Nephron (organoid): ENCODE results near the gene UBAC2.
A peak's percentile ranks its signal among the peaks of the same experiment; 100 is the strongest.

ENCODE experiments used
- H3K27ac Mint-ChIP-seq, 3 experiments: 2 replicates each; pipeline ENCODE4 v1.8.0; 2020; ENCODE audit warnings: mixed read lengths in 3 of 3, mild to moderate bottlenecking in 2 of 3, moderate library complexity in 1 of 3
- H3K27me3 Mint-ChIP-seq: 2 replicates; pipeline ENCODE4 v1.8.0; 2021; ENCODE audit warnings: low read depth, mild to moderate bottlenecking, moderate library complexity, mixed read lengths
- H3K36me3 Mint-ChIP-seq: 2 replicates; pipeline ENCODE4 v1.8.0; 2020; ENCODE audit warnings: low read depth, mixed read lengths
- H3K4me1 Mint-ChIP-seq: 2 replicates; pipeline ENCODE4 v1.8.0; 2020; ENCODE audit warnings: mixed read lengths
- H3K4me3 Mint-ChIP-seq, 3 experiments: 2 replicates each; pipeline ENCODE4 v1.8.0; 2020; ENCODE audit warnings: mild to moderate bottlenecking in 3 of 3, mixed read lengths in 3 of 3, moderate library complexity in 2 of 3
- H3K9me3 Mint-ChIP-seq: 2 replicates; pipeline ENCODE4 v1.8.0; 2020; ENCODE audit warnings: mixed read lengths
- TF ChIP-seq, protein P1 (sequence below), 3 experiments: fragments of 200-600 bp; sonication (generic); IDR thresholded peaks; one replicate each; pipeline ENCODE4 v1.5.0; 2021; ENCODE audit warnings: antibody characterized with exemption in 3 of 3; ENCODE audit not compliant: unreplicated experiment in 3 of 3

The UBAC2 gene

DNA sequence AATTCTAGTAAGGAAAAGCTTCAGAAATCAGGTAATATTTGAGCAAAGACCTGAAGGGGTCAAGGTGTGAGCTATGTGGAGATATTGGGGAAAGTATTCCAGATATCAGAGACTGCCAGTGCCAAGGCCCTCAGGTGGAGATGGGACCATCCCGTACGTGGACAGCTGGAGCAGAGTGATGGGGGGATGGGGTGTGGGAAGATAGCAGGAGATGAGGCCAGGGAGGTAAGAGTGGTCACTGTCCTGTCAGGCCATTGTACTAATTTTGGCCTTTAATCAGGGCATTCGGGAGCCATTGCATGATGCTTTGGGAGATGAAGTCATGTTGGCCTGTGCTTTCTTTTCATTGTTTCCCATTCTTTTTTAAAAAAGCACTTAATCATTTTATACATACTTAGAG, 70.6 kb downstream of the UBAC2 start:
- Mint-ChIP-seq H3K4me1 (no peaks in the 10 kb centered on the region), H3K4me3 (no peak overlapping the region), H3K36me3 (peaks cover 22% of the 10 kb centered on the region), H3K9me3 (no peaks in the 10 kb centered on the region), H3K27ac (peak overlapping the region in 1 of 3 experiments; percentile 6), H3K27me3 (no peaks in the 10 kb centered on the region)
- TF ChIP-seq, protein P1, sequence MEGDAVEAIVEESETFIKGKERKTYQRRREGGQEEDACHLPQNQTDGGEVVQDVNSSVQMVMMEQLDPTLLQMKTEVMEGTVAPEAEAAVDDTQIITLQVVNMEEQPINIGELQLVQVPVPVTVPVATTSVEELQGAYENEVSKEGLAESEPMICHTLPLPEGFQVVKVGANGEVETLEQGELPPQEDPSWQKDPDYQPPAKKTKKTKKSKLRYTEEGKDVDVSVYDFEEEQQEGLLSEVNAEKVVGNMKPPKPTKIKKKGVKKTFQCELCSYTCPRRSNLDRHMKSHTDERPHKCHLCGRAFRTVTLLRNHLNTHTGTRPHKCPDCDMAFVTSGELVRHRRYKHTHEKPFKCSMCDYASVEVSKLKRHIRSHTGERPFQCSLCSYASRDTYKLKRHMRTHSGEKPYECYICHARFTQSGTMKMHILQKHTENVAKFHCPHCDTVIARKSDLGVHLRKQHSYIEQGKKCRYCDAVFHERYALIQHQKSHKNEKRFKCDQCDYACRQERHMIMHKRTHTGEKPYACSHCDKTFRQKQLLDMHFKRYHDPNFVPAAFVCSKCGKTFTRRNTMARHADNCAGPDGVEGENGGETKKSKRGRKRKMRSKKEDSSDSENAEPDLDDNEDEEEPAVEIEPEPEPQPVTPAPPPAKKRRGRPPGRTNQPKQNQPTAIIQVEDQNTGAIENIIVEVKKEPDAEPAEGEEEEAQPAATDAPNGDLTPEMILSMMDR (IDR thresholded peaks at IDR 0.05; ENCODE audit: unreplicated experiment in 3 of 3): no peak

DNA sequence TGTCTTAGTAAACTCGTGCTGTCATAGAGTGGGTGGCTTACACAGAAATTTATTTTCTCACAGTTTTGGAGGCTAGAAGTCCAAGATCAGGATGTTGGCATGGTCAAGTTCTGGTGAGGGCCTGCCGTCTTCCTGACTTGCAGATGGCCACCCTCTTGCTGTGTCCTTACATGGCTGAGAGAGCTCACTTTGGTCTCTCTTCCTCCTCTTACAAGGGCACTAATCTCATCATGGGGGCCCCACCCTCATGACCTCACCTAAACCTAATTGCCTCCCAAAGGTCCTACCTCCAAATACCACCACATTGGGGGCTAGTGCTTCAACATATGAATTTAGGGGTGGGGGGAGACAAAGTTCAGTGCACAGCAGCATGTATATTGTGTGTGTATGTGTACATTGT, 71.8 kb downstream of the UBAC2 start:
- H3K9me3 Mint-ChIP-seq: no peaks in the 10 kb centered on the region
- H3K36me3 Mint-ChIP-seq: peaks cover 22% of the 10 kb centered on the region
- H3K4me3 Mint-ChIP-seq: no peak overlapping the region
- no peaks in the 10 kb centered on the region for H3K4me1 Mint-ChIP-seq
- H3K27me3 Mint-ChIP-seq: no peaks in the 10 kb centered on the region
- no peak overlapping the region for H3K27ac Mint-ChIP-seq
- TF ChIP-seq, protein P1 (IDR thresholded peaks at IDR 0.05; ENCODE audit: unreplicated experiment in 3 of 3): no peak

DNA sequence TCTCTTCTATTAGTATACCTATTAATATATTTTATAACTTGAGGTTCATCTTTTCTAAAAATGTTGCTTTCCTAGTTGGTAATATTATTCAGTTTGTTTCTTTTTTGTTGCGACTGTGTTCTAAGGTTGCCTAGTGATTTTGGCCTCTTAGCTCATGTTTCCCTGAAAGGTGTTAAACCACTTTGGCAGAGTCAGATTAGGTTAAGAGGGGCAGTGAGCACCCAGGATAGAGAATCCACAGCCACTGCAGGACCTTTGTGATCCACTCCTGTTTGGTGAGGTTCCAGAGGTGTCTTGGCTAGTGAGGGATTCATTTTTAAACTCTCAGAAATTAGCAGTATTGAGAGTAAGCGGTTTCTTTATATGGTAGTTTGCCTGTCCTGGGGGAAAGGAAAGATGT, 72.5 kb downstream of the UBAC2 start:
- H3K4me3 Mint-ChIP-seq: no peak overlapping the region
- no peaks in the 10 kb centered on the region for H3K27me3 Mint-ChIP-seq
- TF ChIP-seq, protein P1 (IDR thresholded peaks at IDR 0.05; ENCODE audit: unreplicated experiment in 3 of 3): no peak
- no peaks in the 10 kb centered on the region for H3K4me1 Mint-ChIP-seq
- no peaks in the 10 kb centered on the region for H3K9me3 Mint-ChIP-seq
- peaks cover 26% of the 10 kb centered on the region for H3K36me3 Mint-ChIP-seq
- no peak overlapping the region for H3K27ac Mint-ChIP-seq

DNA sequence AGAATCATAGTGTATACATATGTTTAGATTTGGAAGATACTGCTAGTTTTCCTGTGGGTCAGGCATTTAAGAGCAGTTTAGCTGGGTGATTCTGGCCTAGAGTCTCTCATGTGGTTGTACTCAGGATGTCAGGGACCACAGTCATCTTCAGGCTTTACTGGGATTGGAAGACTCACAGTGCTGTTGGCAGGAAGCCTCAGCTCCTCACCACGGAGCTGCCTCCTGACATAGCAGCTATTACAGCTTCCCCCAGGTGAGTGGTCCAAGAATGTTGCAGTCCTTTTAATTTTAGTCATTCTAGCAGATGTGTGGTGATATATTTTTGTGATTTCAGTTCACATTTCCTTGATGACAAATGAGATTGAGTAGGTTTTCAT, 74.4 kb downstream of the UBAC2 start:
- Mint-ChIP-seq H3K27ac (no peak overlapping the region), H3K4me1 (no peaks in the 10 kb centered on the region), H3K4me3 (no peak overlapping the region), H3K27me3 (no peaks in the 10 kb centered on the region), H3K36me3 (peaks cover 28% of the 10 kb centered on the region), H3K9me3 (no peaks in the 10 kb centered on the region)
- TF ChIP-seq, protein P1 (IDR thresholded peaks at IDR 0.05; ENCODE audit: unreplicated experiment in 3 of 3): no peak

DNA sequence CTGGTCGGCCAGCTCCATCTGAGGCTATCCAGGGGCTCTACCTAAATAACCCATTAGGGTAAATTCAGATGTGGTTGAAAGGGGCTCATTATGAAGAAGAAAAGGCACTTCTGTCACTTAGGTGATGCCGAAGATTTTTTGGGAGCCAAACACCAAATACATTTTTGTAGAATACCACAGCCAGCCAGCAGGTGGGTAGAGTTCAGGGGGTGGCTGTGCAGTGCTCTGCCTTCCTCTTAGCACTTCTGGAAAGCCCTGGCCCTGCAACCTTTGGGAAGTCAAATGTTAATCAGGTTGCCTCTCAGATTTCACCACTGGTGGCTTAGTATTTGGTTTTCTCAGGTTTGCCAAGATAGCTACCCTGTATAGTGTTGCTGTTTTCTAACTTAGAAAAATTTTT, 76.1 kb downstream of the UBAC2 start:
- TF ChIP-seq, protein P1 (IDR thresholded peaks at IDR 0.05; ENCODE audit: unreplicated experiment in 3 of 3): no peak
- H3K4me3 Mint-ChIP-seq: no peak overlapping the region
- peaks cover 3% of the 10 kb centered on the region for H3K4me1 Mint-ChIP-seq
- H3K27me3 Mint-ChIP-seq: no peaks in the 10 kb centered on the region
- H3K27ac Mint-ChIP-seq: no peak overlapping the region
- no peaks in the 10 kb centered on the region for H3K9me3 Mint-ChIP-seq
- peaks cover 29% of the 10 kb centered on the region for H3K36me3 Mint-ChIP-seq

DNA sequence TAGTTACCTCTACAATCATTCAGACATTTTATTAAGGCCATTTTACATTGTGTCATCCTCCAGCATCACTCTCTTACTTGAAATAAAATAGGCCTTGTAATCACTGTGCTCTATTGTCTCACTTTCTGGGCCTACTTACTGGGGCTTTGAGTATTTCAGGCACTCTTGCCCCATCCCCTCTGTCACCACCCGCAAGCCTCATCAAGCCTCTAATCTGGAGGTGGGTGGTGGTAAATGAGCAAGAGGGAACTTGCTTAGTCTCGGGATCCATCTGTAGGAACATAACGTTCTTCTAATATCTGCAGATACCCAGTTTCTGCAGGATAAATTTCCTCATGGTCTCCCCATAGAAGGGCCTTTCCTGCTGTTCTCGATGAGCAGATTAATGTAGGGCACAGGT, 77.0 kb downstream of the UBAC2 start:
- Mint-ChIP-seq H3K36me3 (peaks cover 21% of the 10 kb centered on the region), H3K4me3 (no peak overlapping the region), H3K4me1 (peaks cover 12% of the 10 kb centered on the region), H3K27me3 (no peaks in the 10 kb centered on the region), H3K27ac (no peak overlapping the region), H3K9me3 (no peaks in the 10 kb centered on the region)
- TF ChIP-seq, protein P1 (IDR thresholded peaks at IDR 0.05; ENCODE audit: unreplicated experiment in 3 of 3): no peak
